ENCODE results near the gene NKPD1. TPM values are rescaled to one million over a fixed set of nuclear protein-coding genes. Genes with fewer than 3 reads are reported as not detected.

NKPD1 gene
- total RNA-seq, 2 experiments from 2014 or later = 0.09 to 0.11 TPM

- Mint-ChIP-seq H3K36me3 (ENCODE audit: low read depth) (no peaks in the 10 kb centered on the region), H3K4me1 (peaks cover 55% of the 10 kb centered on the region), H3K27me3 (no peaks in the 10 kb centered on the region), H3K27ac (no peak overlapping the region), H3K9me3 (ENCODE audit: low read depth) (no peaks in the 10 kb centered on the region), H3K4me3 (no peak overlapping the region)
- ATAC-seq = no peak
- CTCF ChIA-PET = interaction anchor here (0.8 to 1.6 kb wide), 2 partner anchors 11 to 23 kb away, joined by 3 to 7 read pairs; no protein-coding TSS in a partner anchor
- intact Hi-C loops (cut with DNase I, micrococcal nuclease) = no loop called here
- POLR2A ChIA-PET = no interaction called here
- no peak for DNase-seq
Observed at GRCh38 chr19:45113628-45114027, 47.2 kb downstream of the NKPD1 start.

- Mint-ChIP-seq H3K4me3 (no peak overlapping the region), H3K9me3 (ENCODE audit: low read depth) (no peaks in the 10 kb centered on the region), H3K4me1 (peaks cover 42% of the 10 kb centered on the region), H3K36me3 (ENCODE audit: low read depth) (no peaks in the 10 kb centered on the region), H3K27me3 (no peaks in the 10 kb centered on the region), H3K27ac (no peak overlapping the region)
- no peak for DNase-seq
- POLR2A ChIA-PET = no interaction called here
- intact Hi-C loops (cut with DNase I, micrococcal nuclease) = no loop called here
- no peak for ATAC-seq
- CTCF ChIA-PET = interaction anchor here (1.0 kb wide), 1 partner anchor 26 kb away, joined by 4 read pairs; no protein-coding TSS in a partner anchor
Observed at GRCh38 chr19:45112111-45112827, 48.5 kb downstream of the NKPD1 start.

Other genes with a start within 250 kb of the NKPD1 start
- gene APOC1, start 246.4 kb downstream of the NKPD1 start, total RNA-seq = 1 to 10 TPM; 2.8 to 2.9 TPM
- gene APOC4, start 218.7 kb downstream of the NKPD1 start, total RNA-seq = not detected
- not detected for gene APOC2, start 214.9 kb downstream of the NKPD1 start, total RNA-seq
- gene CLPTM1, start 205.6 kb downstream of the NKPD1 start, total RNA-seq = 10 to 100 TPM; 41.6 to 44.1 TPM
- 10 to 100 TPM; 43.8 to 51.2 TPM for gene RELB, start 159.5 kb downstream of the NKPD1 start, total RNA-seq
- 100 to 1,000 TPM; 101 to 103 TPM for gene CLASRP, start 121.9 kb downstream of the NKPD1 start, total RNA-seq
- 1 to 10 TPM; 3.1 to 4.8 TPM for gene ZNF296, start 84.5 kb downstream of the NKPD1 start, total RNA-seq
- 10 to 100 TPM; 35.4 to 35.5 TPM for gene GEMIN7, start 81.7 kb downstream of the NKPD1 start, total RNA-seq
- 10 to 100 TPM; 12.5 to 14.1 TPM for gene PPP1R37, start 67.8 kb downstream of the NKPD1 start, total RNA-seq
- gene TRAPPC6A, start 17.3 kb upstream of the NKPD1 start, total RNA-seq = 10 to 100 TPM; 18.3 to 25.1 TPM
- 10 to 100 TPM; 10.7 to 11.2 TPM for gene BLOC1S3, start 17.8 kb upstream of the NKPD1 start, total RNA-seq
- gene EXOC3L2, start 84.4 kb upstream of the NKPD1 start, total RNA-seq = not detected
- 10 to 100 TPM; 19.1 to 19.6 TPM for gene MARK4, start 90.3 kb upstream of the NKPD1 start, total RNA-seq
- not detected for gene CKM, start 161.9 kb upstream of the NKPD1 start, total RNA-seq
- under 1 TPM; 0.11 to 0.14 TPM for gene KLC3, start 179.8 kb upstream of the NKPD1 start, total RNA-seq
- 10 to 100 TPM; 27.5 to 30.4 TPM for gene ERCC2, start 209.6 kb upstream of the NKPD1 start, total RNA-seq
- 10 to 100 TPM; 15.2 to 17.8 TPM for gene PPP1R13L, start 244.1 kb upstream of the NKPD1 start, total RNA-seq
- 10 to 100 TPM; 15.8 to 18.4 TPM for gene POLR1G, start 245.7 kb upstream of the NKPD1 start, total RNA-seq

Measured in activated CD4-positive, alpha-beta T cell treated with anti-CD3 and anti-CD28 coated beads for 36 hours (primary cell).